Measurements from ENCODE around the gene CHN1.

The CHN1 gene

GRCh38 chr2:175005733-175006264 lies 618 bp upstream of the CHN1 start:
- ChIA-PET CTCF (interaction anchor here (0.9 to 1.4 kb wide), 3 partner anchors 9 to 25 kb away, joined by 3 to 5 read pairs (median 3); no protein-coding TSS in a partner anchor), POLR2A (interaction anchor here (0.9 to 1.6 kb wide), 3 partner anchors 9 to 163 kb away, joined by 3 to 5 read pairs (median 3); partner anchors contain the start of gene ATF2)
- no peak for TF ChIP-seq FOXM1 (IDR thresholded peaks at IDR 0.05; ENCODE audit: borderline replicate concordance)
- TF ChIP-seq HDGF (IDR thresholded peaks at IDR 0.05; ENCODE audit: borderline replicate concordance): no peak
- no peak for DNase-seq (ENCODE audit: extremely low spot score)

DNA sequence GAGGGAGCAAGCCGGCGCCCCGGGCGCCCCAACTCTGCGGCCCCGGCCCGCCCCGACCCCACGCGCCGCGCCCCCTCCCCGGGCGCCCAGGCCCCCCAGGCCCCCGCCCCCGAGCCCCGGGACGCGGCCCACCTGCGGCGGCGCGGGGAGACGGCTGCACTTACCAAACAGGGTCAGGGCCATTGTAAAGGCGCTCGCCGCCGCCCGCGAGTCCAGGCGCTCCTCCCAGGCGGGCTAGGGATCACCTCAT lies 526 bp downstream of the CHN1 start:
- ChIA-PET POLR2A (interaction anchor here (1.0 to 1.6 kb wide), 4 partner anchors 8 to 240 kb away, joined by 3 to 5 read pairs (median 3); no protein-coding TSS in a partner anchor), CTCF (interaction anchor here (1.4 kb wide), 1 partner anchor 13 kb away, joined by 5 read pairs; no protein-coding TSS in a partner anchor)
- DNase-seq (ENCODE audit: extremely low spot score): peak; percentile 39
- TF ChIP-seq ELF4 (IDR thresholded peaks at IDR 0.05) (no peak), SP1 (IDR thresholded peaks at IDR 0.05) (no peak), HDGF (IDR thresholded peaks at IDR 0.05; ENCODE audit: borderline replicate concordance) (no peak), ARNT (IDR thresholded peaks at IDR 0.05) (no peak), NFRKB (IDR thresholded peaks at IDR 0.05) (no peak), LEF1 (IDR thresholded peaks at IDR 0.05; ENCODE audit: borderline replicate concordance) (no peak), FOXA1 (IDR thresholded peaks at IDR 0.05) (no peak), FOXK2 (IDR thresholded peaks at IDR 0.05) (no peak), BHLHE40 (IDR thresholded peaks at IDR 0.05; ENCODE audit: borderline replicate concordance) (no peak), TARDBP (IDR thresholded peaks at IDR 0.05) (no peak), PKNOX1 (IDR thresholded peaks at IDR 0.05) (no peak), L3MBTL2 (conservative IDR thresholded peaks at IDR 0.05) (no peak), ZNF384 (IDR thresholded peaks at IDR 0.05) (no peak), SUZ12 (IDR thresholded peaks at IDR 0.05) (no peak), CTBP1 (IDR thresholded peaks at IDR 0.05; ENCODE audit: borderline replicate concordance) (no peak), FOXM1 (IDR thresholded peaks at IDR 0.05; ENCODE audit: borderline replicate concordance) (no peak)

DNA sequence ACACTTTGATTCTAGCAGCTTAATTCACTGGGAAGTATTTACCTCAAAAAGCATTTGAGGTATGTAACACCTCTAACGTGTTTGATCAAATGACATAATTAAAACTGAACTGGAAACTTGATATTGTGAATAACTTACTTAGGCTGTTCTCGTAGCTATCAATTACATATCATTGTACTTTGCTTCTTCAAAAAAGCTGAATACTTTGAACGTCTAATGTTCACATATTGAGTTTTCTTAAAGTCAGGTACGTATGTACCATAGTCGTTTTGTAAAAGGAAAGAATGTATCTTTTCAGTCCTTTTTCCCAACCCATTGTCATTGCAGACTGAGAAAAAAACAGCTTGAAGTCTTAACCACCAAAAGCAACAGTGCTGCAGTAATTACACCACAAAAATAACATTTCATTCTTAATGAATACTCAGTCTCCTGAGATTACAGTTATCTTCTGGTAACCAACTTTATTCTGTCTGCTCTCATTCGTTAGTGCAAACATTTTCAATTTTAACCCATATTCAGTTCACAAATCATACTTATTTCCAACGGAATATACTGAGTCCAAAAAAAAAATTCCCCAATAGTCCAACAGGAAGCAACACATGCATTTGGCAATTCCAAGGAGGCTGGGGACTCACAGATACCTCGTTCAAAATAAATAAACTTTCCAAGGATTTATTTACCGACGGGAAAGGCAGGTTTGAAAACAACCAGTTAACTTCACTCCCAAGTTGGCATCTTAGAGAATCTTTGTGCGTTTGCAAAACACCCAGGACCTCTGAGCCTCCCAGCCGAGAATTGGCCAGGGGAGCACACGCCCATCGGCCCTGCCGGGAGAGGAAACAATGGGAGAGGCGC lies 1.1 kb downstream of the CHN1 start:
- DNase-seq (ENCODE audit: extremely low spot score): peak; percentile 40
- 0 out of 2 replicates have a peak, but pooled peaks have one; percentile 27 for TF ChIP-seq ZNF384 (IDR thresholded peaks at IDR 0.05)
- no peak for TF ChIP-seq ARNT (IDR thresholded peaks at IDR 0.05)
- no peak for TF ChIP-seq NFRKB (IDR thresholded peaks at IDR 0.05)
- no peak for TF ChIP-seq CTBP1 (IDR thresholded peaks at IDR 0.05; ENCODE audit: borderline replicate concordance)
- POLR2A ChIA-PET: interaction anchor here (1.0 to 1.6 kb wide), 4 partner anchors 8 to 239 kb away, joined by 3 to 5 read pairs (median 3); no protein-coding TSS in a partner anchor
- CTCF ChIA-PET: no interaction called here

- no peak for TF ChIP-seq FOXK2 (IDR thresholded peaks at IDR 0.05)
- TF ChIP-seq HDGF (IDR thresholded peaks at IDR 0.05; ENCODE audit: borderline replicate concordance): no peak
- no peak for TF ChIP-seq BHLHE40 (IDR thresholded peaks at IDR 0.05; ENCODE audit: borderline replicate concordance)
- TF ChIP-seq ZNF384 (IDR thresholded peaks at IDR 0.05): no peak
- no peak for TF ChIP-seq NFRKB (IDR thresholded peaks at IDR 0.05)
- TF ChIP-seq LEF1 (IDR thresholded peaks at IDR 0.05; ENCODE audit: borderline replicate concordance): no peak
- TF ChIP-seq SUZ12 (IDR thresholded peaks at IDR 0.05): no peak
- TF ChIP-seq SP1 (IDR thresholded peaks at IDR 0.05): no peak
- no peak for TF ChIP-seq ARNT (IDR thresholded peaks at IDR 0.05)
- TF ChIP-seq TARDBP (IDR thresholded peaks at IDR 0.05): no peak
- TF ChIP-seq ELF4 (IDR thresholded peaks at IDR 0.05): no peak
- TF ChIP-seq L3MBTL2 (conservative IDR thresholded peaks at IDR 0.05): no peak
- TF ChIP-seq FOXA1 (IDR thresholded peaks at IDR 0.05): no peak
- no peak for TF ChIP-seq PKNOX1 (IDR thresholded peaks at IDR 0.05)
- no peak for TF ChIP-seq CTBP1 (IDR thresholded peaks at IDR 0.05; ENCODE audit: borderline replicate concordance)
- no peak for TF ChIP-seq FOXM1 (IDR thresholded peaks at IDR 0.05; ENCODE audit: borderline replicate concordance)
- POLR2A ChIA-PET: no interaction called here
- CTCF ChIA-PET: interaction anchor here (1.1 to 1.3 kb wide), 2 partner anchors 231 to 240 kb away, joined by 3 to 4 read pairs; no protein-coding TSS in a partner anchor
- DNase-seq (ENCODE audit: extremely low spot score): no peak
Observed at GRCh38 chr2:175002547-175003274, 2.5 kb downstream of the CHN1 start.

GRCh38 chr2:175001566-175001965 lies 3.6 kb downstream of the CHN1 start:
- ChIA-PET POLR2A (no interaction called here), CTCF (interaction anchor here (1.1 to 1.3 kb wide), 2 partner anchors 230 to 239 kb away, joined by 3 to 4 read pairs; no protein-coding TSS in a partner anchor)
- no peak for DNase-seq (ENCODE audit: extremely low spot score)
- TF ChIP-seq ELF4 (IDR thresholded peaks at IDR 0.05) (no peak), FOXK2 (IDR thresholded peaks at IDR 0.05) (no peak), HDGF (IDR thresholded peaks at IDR 0.05; ENCODE audit: borderline replicate concordance) (no peak), CTBP1 (IDR thresholded peaks at IDR 0.05; ENCODE audit: borderline replicate concordance) (no peak), SP1 (IDR thresholded peaks at IDR 0.05) (no peak), ZNF384 (IDR thresholded peaks at IDR 0.05) (no peak)

DNA sequence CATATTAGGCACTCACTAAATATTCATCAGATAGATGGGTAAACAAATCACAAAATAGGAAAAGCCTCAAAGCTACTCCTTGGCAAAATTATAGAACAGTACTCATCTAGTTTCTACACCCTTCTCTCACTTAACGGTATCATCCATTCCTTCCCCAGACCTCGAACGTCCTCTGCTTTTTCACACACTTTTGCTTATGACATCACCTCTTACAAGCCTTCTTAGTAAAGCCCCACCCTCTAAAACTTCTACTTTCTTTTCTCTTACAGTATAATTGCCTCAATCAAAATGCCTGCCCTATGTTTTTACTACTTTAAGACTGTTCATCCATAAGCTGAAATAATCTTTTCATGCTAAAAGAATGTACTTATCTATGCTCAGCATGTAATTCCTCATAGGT lies 8.1 kb downstream of the CHN1 start:
- DNase-seq (ENCODE audit: extremely low spot score): no peak
- no peak for TF ChIP-seq L3MBTL2 (conservative IDR thresholded peaks at IDR 0.05)
- no peak for TF ChIP-seq BHLHE40 (IDR thresholded peaks at IDR 0.05; ENCODE audit: borderline replicate concordance)
- no peak for TF ChIP-seq FOXM1 (IDR thresholded peaks at IDR 0.05; ENCODE audit: borderline replicate concordance)
- TF ChIP-seq CTBP1 (IDR thresholded peaks at IDR 0.05; ENCODE audit: borderline replicate concordance): no peak
- TF ChIP-seq TARDBP (IDR thresholded peaks at IDR 0.05): no peak
- no peak for TF ChIP-seq HDGF (IDR thresholded peaks at IDR 0.05; ENCODE audit: borderline replicate concordance)
- no peak for TF ChIP-seq ARNT (IDR thresholded peaks at IDR 0.05)
- TF ChIP-seq ZNF384 (IDR thresholded peaks at IDR 0.05): no peak
- no peak for TF ChIP-seq LEF1 (IDR thresholded peaks at IDR 0.05; ENCODE audit: borderline replicate concordance)
- ChIA-PET CTCF (interaction anchor here (0.7 to 1.2 kb wide), 2 partner anchors 8 to 300 kb away, joined by 3 read pairs; partner anchors contain the start of gene CHN1), POLR2A (interaction anchor here (1.5 kb wide), 1 partner anchor 8 kb away, joined by 5 read pairs; the partner anchor contains the start of gene CHN1)
